GM18511 (cell line): ENCODE measurements around the gene ARID3A.

Experiments
- ATAC-seq: cut with Tn5 transposase; IDR thresholded peaks from one replicate; pipeline ENCODE4 v1.9.1; 2021; ENCODE audit warnings: mild to moderate bottlenecking, moderate library complexity; ENCODE audit not compliant: unreplicated experiment

The ARID3A gene

GRCh38 chr19:929203-929890 is 3.5 kb downstream of the ARID3A start:
- ATAC-seq, result no peak

DNA sequence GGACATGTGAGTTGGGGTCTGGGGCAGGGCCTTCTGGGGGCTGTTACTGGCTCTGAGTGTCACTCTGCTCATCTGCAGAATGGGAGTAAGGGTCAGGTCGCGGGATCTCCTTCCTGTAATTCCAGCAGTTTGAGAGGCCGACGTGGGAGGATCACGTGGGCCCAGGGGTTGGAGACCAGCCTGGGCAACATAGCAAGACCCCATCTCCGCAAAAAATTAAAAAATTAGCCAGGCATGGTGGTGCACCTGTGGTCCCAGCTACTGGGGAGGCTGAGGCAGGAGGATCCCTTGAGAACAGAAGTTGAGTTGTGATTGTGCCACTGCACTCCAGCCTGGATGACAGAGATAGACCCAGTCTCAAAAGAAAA is 4.0 kb downstream of the ARID3A start:
- ATAC-seq, result no peak

DNA sequence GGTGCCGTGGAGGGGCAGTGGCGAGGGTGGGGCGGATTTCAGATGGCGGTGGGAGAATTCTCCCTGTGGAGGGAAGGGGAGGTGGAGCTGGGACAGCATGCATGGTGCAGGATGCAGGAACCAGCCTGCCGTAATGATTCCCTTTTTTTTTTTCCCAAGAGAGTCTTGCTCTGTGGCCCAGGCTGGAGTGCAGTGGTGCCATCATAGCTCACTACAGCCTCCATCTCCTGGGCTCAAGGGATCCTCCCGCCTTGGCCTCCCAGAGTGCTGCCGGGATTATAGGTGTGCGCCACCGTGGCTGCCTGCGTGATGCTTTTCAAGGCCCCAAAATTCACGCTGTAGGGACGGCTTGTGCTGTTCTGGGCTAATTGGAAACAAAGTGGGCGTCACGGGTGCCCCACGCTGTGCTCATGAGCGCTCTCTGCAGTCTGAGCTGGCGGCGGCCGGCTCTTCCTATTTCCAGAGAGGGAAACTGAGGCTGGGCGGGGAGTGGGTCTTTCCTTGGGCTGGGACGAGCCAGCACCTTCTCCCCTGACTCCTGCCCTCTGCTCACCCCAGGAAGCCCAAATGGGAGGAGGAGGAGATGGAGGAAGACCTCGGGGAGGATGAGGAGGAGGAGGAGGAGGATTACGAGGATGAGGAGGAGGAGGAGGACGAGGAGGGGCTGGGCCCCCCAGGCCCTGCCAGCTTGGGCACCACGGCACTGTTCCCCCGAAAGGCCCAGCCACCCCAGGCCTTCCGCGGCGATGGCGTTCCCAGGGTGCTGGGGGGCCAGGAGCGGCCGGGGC is 6.2 kb downstream of the ARID3A start:
- ATAC-seq, result no peak

- ATAC-seq, result no peak
Observed at GRCh38 chr19:932648-933552, 7.1 kb downstream of the ARID3A start.

GRCh38 chr19:933553-933882 is 7.7 kb downstream of the ARID3A start:
- no peak for ATAC-seq

GRCh38 chr19:934197-934840 is 8.5 kb downstream of the ARID3A start:
- ATAC-seq, result no peak

DNA sequence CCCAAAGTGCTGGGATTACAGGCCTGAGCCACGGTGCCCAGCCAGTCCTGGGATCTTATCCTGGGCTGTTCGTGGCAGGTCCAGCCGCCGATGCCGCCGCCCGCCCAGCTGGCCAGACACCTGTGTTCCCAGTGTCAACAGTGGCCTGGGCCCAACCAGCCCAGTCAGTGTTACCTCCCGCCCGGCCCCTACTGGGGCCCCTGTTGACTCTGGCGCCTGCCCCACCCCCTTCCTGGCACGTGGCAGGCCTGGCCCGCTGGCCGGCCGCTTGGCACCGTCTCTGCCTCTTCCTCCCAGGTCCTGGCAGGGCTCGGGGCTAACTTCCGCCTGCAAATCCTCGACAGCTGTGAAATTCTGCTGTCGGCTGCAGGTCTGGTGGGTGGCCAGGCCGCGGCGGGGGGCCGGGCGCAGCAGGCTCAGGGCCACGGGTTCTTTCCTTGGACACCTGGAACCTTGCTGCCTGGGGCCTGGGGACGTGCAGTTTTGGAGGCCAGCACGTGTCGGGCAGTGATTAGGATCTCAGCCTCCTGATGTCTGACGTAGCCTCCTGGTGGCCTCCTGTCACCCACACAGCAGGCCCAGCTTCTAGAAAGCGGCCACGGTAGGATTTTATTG is 9.1 kb downstream of the ARID3A start:
- no peak for ATAC-seq

GRCh38 chr19:936175-936546 is 10.3 kb downstream of the ARID3A start:
- no peak for ATAC-seq

GRCh38 chr19:937259-937694 is 11.4 kb downstream of the ARID3A start:
- no peak for ATAC-seq

- no peak for ATAC-seq
Observed at GRCh38 chr19:938233-938923, 12.5 kb downstream of the ARID3A start.

- ATAC-seq, result no peak
Observed at GRCh38 chr19:939439-939838, 13.6 kb downstream of the ARID3A start.

GRCh38 chr19:939922-940321 is 14.1 kb downstream of the ARID3A start:
- ATAC-seq, result no peak

DNA sequence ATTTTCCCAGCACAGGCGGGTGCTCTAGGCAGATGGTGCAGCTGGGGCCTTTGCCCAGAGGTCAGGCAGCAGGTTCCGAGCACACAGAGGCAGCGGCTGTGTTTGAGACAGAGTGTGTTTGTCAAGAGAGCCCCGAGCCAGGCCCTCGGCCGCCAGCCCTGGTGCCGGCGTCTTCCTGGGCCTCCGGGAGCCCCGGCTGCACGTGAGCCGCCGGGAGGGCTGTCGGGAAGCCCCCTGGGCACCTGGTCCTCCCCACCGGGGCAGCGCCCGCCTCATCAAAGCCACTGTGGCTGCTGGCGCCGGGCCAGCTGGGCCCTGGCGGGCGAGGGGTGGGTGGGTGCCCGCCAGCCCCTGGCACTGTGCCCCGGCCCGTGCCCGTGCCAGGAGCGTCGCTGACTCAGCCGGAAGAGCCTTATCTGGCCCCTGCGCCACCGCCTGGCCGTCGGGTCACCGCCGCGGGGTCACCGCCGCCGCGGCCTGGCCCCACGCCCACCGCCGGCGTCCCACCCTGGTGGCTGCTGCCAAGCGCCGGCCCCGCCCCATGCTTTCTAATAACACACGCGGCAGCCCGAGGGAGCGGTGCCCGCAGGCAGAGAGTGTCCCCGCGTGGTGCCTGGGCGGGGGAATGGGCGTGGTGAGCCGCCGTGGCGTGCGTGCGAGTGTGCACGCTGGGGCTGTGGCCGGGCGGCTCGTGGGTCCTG is 14.9 kb downstream of the ARID3A start:
- ATAC-seq, result peak; percentile 58

DNA sequence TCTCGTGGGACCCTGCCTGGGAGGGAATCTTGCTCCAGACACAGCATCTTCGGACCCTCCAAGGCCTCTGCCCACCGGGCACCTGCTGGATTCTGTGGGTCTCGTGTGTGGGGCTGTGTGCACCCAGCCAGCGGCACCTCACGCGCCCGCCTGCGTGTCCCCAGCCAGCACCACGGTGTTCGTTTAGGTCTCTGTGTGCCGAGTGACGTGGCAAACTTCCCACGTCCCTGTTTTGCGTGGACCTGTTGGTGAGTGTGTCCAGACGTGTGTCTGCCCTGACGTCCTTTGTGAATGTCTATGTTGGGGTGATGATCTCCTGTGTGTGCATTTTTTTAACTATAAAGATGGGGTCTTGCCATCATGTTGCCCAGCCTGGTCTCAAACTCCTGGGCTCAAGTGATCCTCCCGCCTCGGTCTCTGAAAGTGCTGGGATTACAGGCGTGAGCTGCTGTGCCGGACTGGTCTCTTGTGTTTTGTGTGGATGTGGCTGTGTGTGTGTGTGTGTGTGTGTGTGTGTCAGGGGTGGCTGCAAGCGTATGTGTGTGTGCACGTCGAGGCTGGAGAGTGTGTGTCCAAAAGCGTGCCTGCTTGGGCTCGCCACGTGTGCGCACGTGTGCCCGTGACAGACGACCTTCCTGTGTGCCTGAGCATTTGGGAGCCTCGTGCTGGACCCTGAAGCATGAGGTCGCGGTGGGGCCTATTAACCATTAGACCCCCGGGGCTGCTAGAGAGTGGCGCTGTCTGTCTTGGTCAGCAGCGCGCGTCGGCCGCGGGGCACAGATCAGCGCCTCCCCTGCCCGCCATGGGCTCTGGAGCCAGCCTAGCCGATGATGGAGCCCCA is 15.7 kb downstream of the ARID3A start:
- peak; percentile 18 for ATAC-seq

GRCh38 chr19:942133-942645 is 16.4 kb downstream of the ARID3A start:
- ATAC-seq, result no peak

DNA sequence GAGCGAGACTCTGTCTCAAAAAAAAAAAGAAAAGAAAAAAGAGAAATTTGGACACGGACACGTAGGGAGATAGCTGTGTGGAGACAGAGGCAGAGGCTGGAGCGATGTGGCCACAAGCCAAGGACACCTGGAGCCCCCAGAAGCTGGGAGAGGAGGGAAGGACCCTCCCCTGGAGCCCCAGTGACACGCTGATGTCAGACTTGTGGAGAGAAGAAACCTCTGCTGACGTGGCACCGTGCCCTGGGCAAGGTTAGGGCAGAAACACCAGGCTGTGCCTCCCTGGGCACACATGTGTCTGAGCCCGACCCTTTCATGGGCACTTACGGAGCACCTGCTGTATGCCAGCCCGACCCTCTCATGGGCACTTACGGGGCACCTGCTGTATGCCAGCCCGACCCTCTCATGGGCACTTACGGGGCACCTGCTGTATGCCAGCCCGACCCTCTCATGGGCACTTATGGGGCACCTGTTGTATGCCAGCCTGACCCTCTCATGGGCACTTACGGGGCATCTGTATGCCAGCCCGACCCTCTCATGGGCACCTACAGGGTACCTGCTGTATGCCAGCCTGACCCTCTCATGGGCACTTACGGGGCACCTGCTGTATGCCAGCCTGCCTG is 17.8 kb downstream of the ARID3A start:
- no peak for ATAC-seq

DNA sequence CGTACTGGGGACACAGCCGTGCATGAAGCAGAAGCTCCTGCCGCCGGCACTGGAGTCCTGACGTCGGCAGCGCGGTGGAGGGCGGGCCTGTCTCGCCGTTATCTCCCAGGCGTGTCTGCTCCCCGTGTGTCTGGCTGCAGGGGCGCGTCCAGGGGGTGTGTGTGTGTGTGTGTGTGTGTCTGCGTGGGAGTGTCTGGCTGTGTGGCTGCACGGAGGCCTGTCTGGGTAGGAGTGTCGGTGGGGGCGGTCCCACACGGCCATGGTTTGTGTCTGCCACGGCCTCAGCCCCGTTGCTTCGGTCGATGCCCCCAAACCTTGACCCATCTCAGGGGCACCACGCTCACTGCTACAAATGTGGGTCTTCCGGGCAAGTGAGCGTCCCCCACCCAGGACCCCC is 18.3 kb downstream of the ARID3A start:
- no peak for ATAC-seq

- no peak for ATAC-seq
Observed at GRCh38 chr19:944663-945241, 18.9 kb downstream of the ARID3A start.
